Measurements from ENCODE around the gene BICRA.

- TF ChIP-seq RNF2 (IDR thresholded peaks at IDR 0.05; ENCODE audit: borderline replicate concordance, low read depth, low read length, missing control alignments, poor library complexity, severe bottlenecking): no peak
- TF ChIP-seq CTCF (IDR thresholded peaks at IDR 0.05; ENCODE audit: control extremely low read depth in 1 of 3, insufficient read depth in 1 of 3, low read depth in 1 of 3, low read length in 3 of 3): no peak
- no peak for TF ChIP-seq YY1 (IDR thresholded peaks at IDR 0.05; ENCODE audit: low read depth, low read length)
- no peak for TF ChIP-seq POLR2A (IDR thresholded peaks at IDR 0.05; ENCODE audit: control extremely low read depth in 1 of 2, low read depth in 2 of 2, low read length in 2 of 2)
- no peak for TF ChIP-seq MAX (IDR thresholded peaks at IDR 0.05)
- TF ChIP-seq JUN (IDR thresholded peaks at IDR 0.05; ENCODE audit: low read depth, low read length): no peak
- TF ChIP-seq CEBPB (IDR thresholded peaks at IDR 0.05; ENCODE audit: low read depth, low read length): no peak
- no peak for TF ChIP-seq SP2 (IDR thresholded peaks at IDR 0.05; ENCODE audit: low read length)
- no peak for TF ChIP-seq SUZ12 (IDR thresholded peaks at IDR 0.05; ENCODE audit: low read length)
- no peak for TF ChIP-seq PHF8 (conservative IDR thresholded peaks at IDR 0.05; ENCODE audit: low read depth, low read length)
Observed at GRCh38 chr19:47623921-47624391, 15.0 kb downstream of the BICRA start.

All from H1 (cell line).